Upper lobe of left lung (tissue), 6 donors: Measurements from ENCODE around the gene NME3. TPM values are rescaled to one million over a fixed set of nuclear protein-coding genes. Genes with fewer than 3 reads are reported as not detected.

Experiments
- ATAC-seq, 2 donors: fragments of 200-7000 bp; cut with Tn5 transposase; one replicate each; pipeline ENCODE4 v1.9.1; 2022; ENCODE audit warnings: mild to moderate bottlenecking in 2 of 2, moderate library complexity in 2 of 2; ENCODE audit not compliant: low FRiP score in 2 of 2
- DNase-seq, 2 donors: peaks; one replicate each; pipeline ENCODE4 v3.0.0-alpha.2; 2019 to 2020
- H3K27ac ChIP-seq, 4 donors: fragments of 200-600 bp; sonication (generic); one replicate each; pipeline ENCODE4 v1.5.1; 2016 to 2019
- H3K27me3 ChIP-seq, 4 donors: fragments of 200-600 bp; sonication (generic); one replicate each; pipeline ENCODE4 v1.5.1; 2017 to 2019
- H3K36me3 ChIP-seq, 4 donors: fragments of 200-600 bp; sonication (generic); one replicate each; pipeline ENCODE4 v1.5.1; 2016 to 2019
- H3K4me1 ChIP-seq, 4 donors: fragments of 200-600 bp; sonication (generic); one replicate each; pipeline ENCODE4 v1.5.1; 2018 to 2019
- H3K4me3 ChIP-seq, 4 donors: fragments of 200-600 bp; sonication (generic); one replicate each; pipeline ENCODE4 v1.5.1; 2017 to 2019; ENCODE audit warnings: mild to moderate bottlenecking in 2 of 4, moderate library complexity in 1 of 4
- H3K9me3 ChIP-seq, 4 donors: fragments of 200-600 bp; sonication (generic); one replicate each; pipeline ENCODE4 v1.5.1; 2018 to 2019
- EP300 ChIP-seq, 4 donors: sonication (generic); formaldehyde crosslinking; IDR thresholded peaks; one replicate each; pipeline ENCODE4 v1.5.1; 2017; ENCODE audit warnings: antibody characterized with exemption in 4 of 4, control low read depth in 2 of 4
- POLR2A ChIP-seq, 4 donors: fragments of 450-650 bp; IDR thresholded peaks; one replicate each; pipeline ENCODE4 v1.5.1; 2016 to 2017; ENCODE audit warnings: antibody characterized with exemption in 4 of 4, mild to moderate bottlenecking in 2 of 4
- POLR2AphosphoS5 ChIP-seq, 2 donors: sonication (generic); formaldehyde crosslinking; IDR thresholded peaks; one replicate each; pipeline ENCODE4 v1.5.1; 2017; ENCODE audit warnings: antibody characterized with exemption in 2 of 2
- WGBS, 2 donors: methylation state at CpG; one replicate each; pipeline ENCODE4 v1.1.5; 2017 to 2018; 5-methylcytosine and 5-hydroxymethylcytosine counted together
- total RNA-seq, 6 donors: library from RNA; depleted of rRNA in 4 of 6; stranded (reverse); fragments of >200 nt in 4 of 6; gene quantifications; one replicate each; pipeline versions ENCODE4 v1.1.0 to v1.2.1, GENCODE V29; 2016 to 2021
- TF ChIP-seq, protein P1 (sequence below), 6 experiments: fragments of 450-650 bp in 4 of 6; fragments of 200-600 bp in 2 of 6; sonication (generic) in 2 of 6; IDR thresholded peaks; one replicate each; pipeline ENCODE4 v1.5.1; 2016 to 2019; ENCODE audit warnings: antibody characterized with exemption in 6 of 6
- donor health status: DM: no; HTN: no; CAD: no; lungs with moderate emphysema.
- donor health status: DM: no; HTN: yes; CAD: no; lungs with severe emphysema.

The NME3 gene
- total RNA-seq, 6 donors from 2014 or later, result 57.8 to 155 (median 78.9) TPM

DNA sequence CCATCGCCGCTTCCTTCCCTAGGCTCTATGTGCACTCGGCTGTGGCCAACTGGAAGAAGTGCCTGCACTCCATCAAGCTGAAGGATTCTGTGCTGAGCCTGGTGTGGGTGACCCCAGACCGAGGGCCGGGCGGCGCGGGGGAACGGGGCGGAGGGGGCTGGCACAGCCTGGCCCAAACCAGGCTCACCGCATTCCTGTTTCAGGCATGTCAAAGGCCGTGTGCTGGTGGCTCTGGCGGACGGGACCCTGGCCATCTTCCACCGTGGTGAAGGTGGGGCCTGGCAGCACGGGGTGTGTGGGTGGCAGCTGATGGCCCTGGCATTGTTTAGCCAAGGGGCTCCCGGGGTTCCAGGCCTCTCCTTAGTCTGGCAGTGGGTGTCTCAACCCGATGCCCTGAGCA is 4.6 kb downstream of the NME3 start:
- no peak overlapping the region for H3K27ac ChIP-seq
- H3K27me3 ChIP-seq, result no peaks in the 10 kb centered on the region
- TF ChIP-seq, protein P1, sequence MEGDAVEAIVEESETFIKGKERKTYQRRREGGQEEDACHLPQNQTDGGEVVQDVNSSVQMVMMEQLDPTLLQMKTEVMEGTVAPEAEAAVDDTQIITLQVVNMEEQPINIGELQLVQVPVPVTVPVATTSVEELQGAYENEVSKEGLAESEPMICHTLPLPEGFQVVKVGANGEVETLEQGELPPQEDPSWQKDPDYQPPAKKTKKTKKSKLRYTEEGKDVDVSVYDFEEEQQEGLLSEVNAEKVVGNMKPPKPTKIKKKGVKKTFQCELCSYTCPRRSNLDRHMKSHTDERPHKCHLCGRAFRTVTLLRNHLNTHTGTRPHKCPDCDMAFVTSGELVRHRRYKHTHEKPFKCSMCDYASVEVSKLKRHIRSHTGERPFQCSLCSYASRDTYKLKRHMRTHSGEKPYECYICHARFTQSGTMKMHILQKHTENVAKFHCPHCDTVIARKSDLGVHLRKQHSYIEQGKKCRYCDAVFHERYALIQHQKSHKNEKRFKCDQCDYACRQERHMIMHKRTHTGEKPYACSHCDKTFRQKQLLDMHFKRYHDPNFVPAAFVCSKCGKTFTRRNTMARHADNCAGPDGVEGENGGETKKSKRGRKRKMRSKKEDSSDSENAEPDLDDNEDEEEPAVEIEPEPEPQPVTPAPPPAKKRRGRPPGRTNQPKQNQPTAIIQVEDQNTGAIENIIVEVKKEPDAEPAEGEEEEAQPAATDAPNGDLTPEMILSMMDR (IDR thresholded peaks at IDR 0.05), result no peak
- no peak for TF ChIP-seq EP300 (IDR thresholded peaks at IDR 0.05)
- TF ChIP-seq POLR2AphosphoS5 (IDR thresholded peaks at IDR 0.05), result no peak
- no peak for TF ChIP-seq POLR2A (IDR thresholded peaks at IDR 0.05)
- 80 to 95% methylated on average over 2 to 18 of the region's 18 CpGs for WGBS, 2 donors
- peaks cover 11 to 25% (median 13%) of the 10 kb centered on the region in 4 donors for H3K4me1 ChIP-seq
- peak in 1 of 2 donors; percentile 78 for DNase-seq
- ATAC-seq, result no peak
- no peak overlapping the region for H3K4me3 ChIP-seq
- no peaks in the 10 kb centered on the region for H3K9me3 ChIP-seq
- H3K36me3 ChIP-seq, result peaks cover 23 to 81% (median 69%) of the 10 kb centered on the region in 4 donors

DNA sequence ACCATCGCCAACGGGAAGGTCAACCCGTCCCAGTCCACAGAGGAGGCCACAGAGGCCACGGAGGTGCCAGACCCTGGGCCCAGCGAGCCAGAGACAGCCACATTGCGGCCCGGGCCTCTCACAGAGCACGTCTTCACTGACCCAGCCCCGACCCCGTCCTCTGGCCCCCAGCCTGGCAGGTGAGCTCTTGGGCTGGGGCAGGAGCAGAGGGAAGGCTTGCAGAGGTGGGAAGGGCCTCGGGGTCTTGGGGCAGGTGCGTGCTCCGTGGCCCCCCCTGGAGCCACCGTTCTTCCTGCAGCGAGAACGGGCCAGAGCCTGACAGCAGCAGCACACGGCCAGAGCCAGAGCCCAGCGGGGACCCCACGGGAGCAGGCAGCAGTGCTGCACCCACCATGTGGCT is 5.1 kb downstream of the NME3 start:
- WGBS, 2 donors, result 94 to 97% methylated on average over 14 to 16 of the region's 19 CpGs
- no peaks in the 10 kb centered on the region for H3K27me3 ChIP-seq
- H3K27ac ChIP-seq, result no peak overlapping the region
- DNase-seq (peak in 1 of 2 donors; percentile 74), ATAC-seq (no peak)
- no peaks in the 10 kb centered on the region for H3K9me3 ChIP-seq
- no peak overlapping the region for H3K4me3 ChIP-seq
- peaks cover 9 to 22% (median 12%) of the 10 kb centered on the region in 4 donors for H3K4me1 ChIP-seq
- TF ChIP-seq, protein P1 (IDR thresholded peaks at IDR 0.05), result no peak
- TF ChIP-seq EP300 (IDR thresholded peaks at IDR 0.05) (no peak), POLR2A (IDR thresholded peaks at IDR 0.05) (no peak), POLR2AphosphoS5 (IDR thresholded peaks at IDR 0.05) (no peak)
- peaks cover 23 to 85% (median 72%) of the 10 kb centered on the region in 4 donors for H3K36me3 ChIP-seq

DNA sequence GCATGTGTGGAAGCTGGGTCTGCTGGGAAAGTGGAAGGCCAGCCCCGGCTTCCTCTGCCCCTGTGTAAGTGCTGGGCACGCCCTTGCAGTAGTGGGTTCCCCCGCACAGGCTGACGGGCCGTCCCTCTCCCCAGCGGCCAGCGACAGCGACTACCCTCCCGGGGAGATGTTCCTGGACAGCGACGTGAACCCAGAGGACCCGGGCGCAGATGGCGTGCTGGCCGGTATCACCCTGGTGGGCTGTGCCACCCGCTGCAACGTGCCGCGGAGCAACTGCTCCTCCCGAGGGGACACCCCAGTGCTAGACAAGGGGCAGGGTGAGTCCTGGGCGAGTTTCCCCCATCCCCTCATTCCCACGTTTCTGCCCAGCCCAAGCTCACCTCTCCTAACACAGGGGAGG is 5.5 kb downstream of the NME3 start:
- Histone ChIP-seq H3K9me3 (no peaks in the 10 kb centered on the region), H3K4me1 (peaks cover 9 to 18% (median 11%) of the 10 kb centered on the region in 4 donors), H3K27ac (no peak overlapping the region), H3K36me3 (peaks cover 26 to 89% (median 76%) of the 10 kb centered on the region in 4 donors), H3K27me3 (no peaks in the 10 kb centered on the region), H3K4me3 (no peak overlapping the region)
- WGBS, 2 donors, result 95 to 98% methylated on average over 3 to 21 of the region's 22 CpGs
- peak in 1 of 2 donors; percentile 80 for DNase-seq
- no peak for TF ChIP-seq EP300 (IDR thresholded peaks at IDR 0.05)
- no peak for TF ChIP-seq POLR2AphosphoS5 (IDR thresholded peaks at IDR 0.05)
- TF ChIP-seq, protein P1 (IDR thresholded peaks at IDR 0.05), result no peak
- no peak for TF ChIP-seq POLR2A (IDR thresholded peaks at IDR 0.05)
- no peak for ATAC-seq

DNA sequence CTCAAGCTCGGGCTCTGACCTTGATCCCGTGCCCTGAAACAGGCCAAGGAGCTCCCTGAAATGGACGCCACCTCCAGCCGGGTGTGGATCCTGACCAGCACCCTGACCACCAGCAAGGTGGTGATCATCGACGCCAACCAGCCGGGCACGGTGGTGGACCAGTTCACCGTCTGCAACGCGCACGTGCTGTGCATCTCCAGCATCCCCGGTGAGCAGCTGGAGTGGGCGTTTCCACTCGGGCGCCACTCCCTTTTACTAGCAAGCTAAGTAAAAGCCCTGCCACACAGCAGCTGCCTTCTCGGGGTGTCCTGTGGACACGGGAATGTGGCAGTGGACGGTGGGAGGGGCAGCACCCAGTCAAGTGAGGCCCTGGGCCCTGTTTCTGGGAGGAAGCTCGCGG is 6.4 kb downstream of the NME3 start:
- H3K36me3 ChIP-seq, result peaks cover 27 to 98% (median 83%) of the 10 kb centered on the region in 4 donors
- no peak for TF ChIP-seq EP300 (IDR thresholded peaks at IDR 0.05)

DNA sequence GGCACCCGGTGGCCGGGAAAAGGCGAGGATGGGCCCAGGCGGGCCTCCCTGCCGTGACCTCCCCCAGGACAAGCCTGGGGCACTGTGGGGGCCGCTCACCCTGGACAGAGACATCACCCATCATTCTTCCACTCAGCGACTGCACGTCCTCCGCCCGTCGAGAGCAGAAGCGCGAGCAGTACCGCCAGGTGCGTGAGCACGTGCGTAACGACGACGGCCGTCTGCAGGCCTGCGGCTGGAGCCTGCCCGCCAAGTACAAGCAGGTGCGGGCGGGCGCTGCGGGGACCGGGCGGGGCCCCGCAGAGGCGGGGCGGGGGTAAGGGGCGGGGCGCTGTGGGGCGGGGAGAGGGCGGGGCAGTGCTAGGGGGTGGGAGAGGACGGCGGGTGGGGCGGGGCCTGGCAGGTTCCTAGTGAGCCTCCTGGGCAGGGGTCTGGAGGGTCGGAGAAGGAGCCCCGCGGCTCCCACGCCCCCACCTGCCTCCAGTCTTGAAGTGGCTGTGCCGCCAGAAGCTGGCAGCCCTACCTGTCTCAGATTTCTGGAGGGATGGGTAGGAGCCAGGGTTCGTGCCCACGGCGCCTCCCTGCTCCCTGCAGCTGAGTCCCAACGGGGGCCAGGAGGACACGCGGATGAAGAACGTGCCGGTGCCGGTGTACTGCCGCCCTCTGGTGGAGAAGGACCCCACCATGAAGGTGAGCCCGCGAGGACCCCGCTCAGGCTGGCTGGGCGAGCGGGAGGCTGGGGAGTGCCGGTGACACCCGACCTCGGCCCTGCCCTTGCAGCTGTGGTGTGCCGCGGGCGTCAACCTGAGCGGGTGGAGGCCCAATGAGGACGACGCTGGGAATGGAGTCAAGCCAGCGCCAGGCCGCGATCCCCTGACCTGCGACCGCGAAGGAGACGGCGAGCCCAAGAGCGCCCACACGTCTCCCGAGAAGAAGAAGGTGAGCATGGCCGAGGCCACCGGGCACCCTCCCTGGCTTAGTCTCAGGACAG is 7.5 kb downstream of the NME3 start:
- DNase-seq, result peak in 1 of 2 donors; percentile 81
- Histone ChIP-seq H3K27me3 (no peaks in the 10 kb centered on the region), H3K36me3 (peaks cover 27 to 92% (median 84%) of the 10 kb centered on the region in 4 donors), H3K4me1 (peaks cover 0 to 1% (median 0%) of the 10 kb centered on the region in 4 donors), H3K27ac (no peak overlapping the region), H3K9me3 (no peaks in the 10 kb centered on the region), H3K4me3 (no peak overlapping the region)
- TF ChIP-seq, protein P1 (IDR thresholded peaks at IDR 0.05), result peak in 2 of 6 experiments; percentile 16 to 19
- TF ChIP-seq POLR2AphosphoS5 (IDR thresholded peaks at IDR 0.05) (no peak), POLR2A (IDR thresholded peaks at IDR 0.05) (no peak)
- 80 to 85% methylated on average over 48 to 68 of the region's 81 CpGs for WGBS, 2 donors
- no peak for ATAC-seq

More for the DNA sequence above, 6.4 kb downstream of the NME3 start:
- Histone ChIP-seq H3K4me1 (peaks cover 2 to 10% (median 3%) of the 10 kb centered on the region in 4 donors), H3K9me3 (no peaks in the 10 kb centered on the region), H3K4me3 (no peak overlapping the region), H3K27me3 (no peaks in the 10 kb centered on the region), H3K27ac (no peak overlapping the region)
- peak in 1 of 2 donors; percentile 78 for DNase-seq
- ATAC-seq, result no peak
- 96 to 100% methylated on average over 7 to 20 of the region's 21 CpGs for WGBS, 2 donors
